Caco-2 (cell line): ENCODE data around the gene PROKR1. TPM values are rescaled to one million over a fixed set of nuclear protein-coding genes. Genes with fewer than 3 reads are reported as not detected.

Source experiments
- BruUV-seq: library from RNA; stranded (reverse); fragments of 400-500 nt; replicated peaks from 2 replicates; lab custom pipeline; 2021; lab: Mats Ljungman, UMichigan
- CTCF ChIA-PET: fragments of 300-600 bp; sonication (Branson Sonifier 250); formaldehyde crosslinking; loops from one replicate; lab custom pipeline; 2022; ENCODE audit warnings: antibody characterized with exemption; lab: Charles Lee
- POLR2A ChIA-PET: fragments of 300-600 bp; sonication (Branson Sonifier 250); formaldehyde crosslinking; loops from one replicate; lab custom pipeline; 2022; ENCODE audit warnings: antibody characterized with exemption; lab: Charles Lee
- DNase-seq, 2 experiments: peaks; one replicate each; pipeline versions ENCODE4 v3.0.0 to v3.0.0-alpha.2; 2020 to 2022
- H3K27me3 ChIP-seq: replicated peaks from 2 replicates; pipeline ENCODE4 v1.6.0; 2011; ENCODE audit warnings: low read length; ENCODE audit not compliant: control insufficient read depth, insufficient read depth
- H3K36me3 ChIP-seq: 2 replicates; pipeline ENCODE4 v1.5.1; 2011; ENCODE audit warnings: low read length; ENCODE audit not compliant: control insufficient read depth, insufficient read depth
- H3K4me1 ChIP-seq: fragments of 250-450 bp; sonication (Bioruptor Pico); 2 replicates; pipeline ENCODE4 v1.5.1; 2020; ENCODE audit warnings: mild to moderate bottlenecking
- H3K4me3 ChIP-seq: 2 replicates; pipeline ENCODE4 v1.5.1; 2011; ENCODE audit warnings: low read depth, mild to moderate bottlenecking, control low read depth, low read length
- H3K9me3 ChIP-seq: fragments of 250-450 bp; sonication (Bioruptor Pico); 2 replicates; pipeline ENCODE4 v1.5.1; 2020; ENCODE audit warnings: mild to moderate bottlenecking, moderate library complexity
- H3K27ac Mint-ChIP-seq: one replicate; pipeline ENCODE4 v1.8.0; 2022; ENCODE audit warnings: mixed read lengths; ENCODE audit not compliant: unreplicated experiment
- H3K27me3 Mint-ChIP-seq: one replicate; pipeline ENCODE4 v1.8.0; 2022; ENCODE audit warnings: mixed read lengths; ENCODE audit not compliant: insufficient read depth, unreplicated experiment
- H3K36me3 Mint-ChIP-seq: one replicate; pipeline ENCODE4 v1.8.0; 2022; ENCODE audit warnings: mild to moderate bottlenecking, mixed read lengths; ENCODE audit not compliant: insufficient read depth, unreplicated experiment
- H3K4me1 Mint-ChIP-seq: one replicate; pipeline ENCODE4 v1.8.0; 2022; ENCODE audit warnings: low read depth, mixed read lengths; ENCODE audit not compliant: unreplicated experiment
- H3K4me3 Mint-ChIP-seq: one replicate; pipeline ENCODE4 v1.8.0; 2022; ENCODE audit warnings: mild to moderate bottlenecking, moderate library complexity, mixed read lengths; ENCODE audit not compliant: unreplicated experiment
- H3K9me3 Mint-ChIP-seq: one replicate; pipeline ENCODE4 v1.8.0; 2022; ENCODE audit warnings: mixed read lengths; ENCODE audit not compliant: unreplicated experiment
- intact Hi-C: fragments of 100-400 bp; cut with micrococcal nuclease; formaldehyde crosslinking; loops from one replicate; pipeline ENCODE4 v1.10.0; 2022; ENCODE audit not compliant: unreplicated experiment
- total RNA-seq: library from RNA; stranded (reverse); gene quantifications from 2 replicates; pipeline ENCODE4 v1.2.3, GENCODE V29; 2022
- TF ChIP-seq, protein P1 (sequence below), 2 experiments: fragments of 200-600 bp in 1 of 2; IDR thresholded peaks; 1 replicate in 1 of 2; 2 replicates in 1 of 2; pipeline versions ENCODE4 v1.5.1 to v1.8.0; 2011 to 2022; ENCODE audit warnings: antibody characterized with exemption in 1 of 2, control low read depth in 1 of 2, inconsistent platforms in 1 of 2, low read depth in 1 of 2, low read length in 1 of 2, mild to moderate bottlenecking in 1 of 2, moderate library complexity in 1 of 2; ENCODE audit not compliant: insufficient read depth in 1 of 2, severe bottlenecking in 1 of 2, unreplicated experiment in 1 of 2

PROKR1 gene
- total RNA-seq, 1 experiment from 2014 or later: 0.09 TPM

DNA sequence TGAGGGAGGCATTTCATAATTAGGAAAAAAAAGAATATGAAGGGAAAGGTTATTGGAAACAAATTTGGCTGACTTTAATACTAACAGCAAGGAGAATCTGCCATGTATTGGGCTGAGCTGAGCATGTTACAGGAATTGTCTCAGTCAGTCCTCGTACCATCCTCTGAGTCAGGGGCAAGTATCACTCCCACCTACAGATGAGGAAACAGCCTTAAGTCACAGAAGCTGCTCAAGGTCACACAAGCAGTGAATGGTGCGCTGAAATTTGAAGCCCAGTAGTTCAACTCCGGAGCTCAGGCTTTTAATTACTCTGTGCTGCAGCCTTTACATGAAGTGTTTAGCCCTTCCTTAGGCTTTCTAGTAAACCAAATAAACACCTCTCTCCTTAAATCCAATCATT is 17.3 kb downstream of the PROKR1 start:
- no peak for DNase-seq
- no TSS peak for BruUV-seq
- H3K4me1 Mint-ChIP-seq: no peaks in the 10 kb centered on the region
- Histone ChIP-seq H3K27me3 (no peaks in the 10 kb centered on the region; the same call in 1 of the 2 replicates), H3K4me1 (no peaks in the 10 kb centered on the region), H3K9me3 (no peaks in the 10 kb centered on the region), H3K4me3 (no peak overlapping the region), H3K36me3 (no peaks in the 10 kb centered on the region)
- intact Hi-C loops: no loop called here
- H3K9me3 Mint-ChIP-seq: no peaks in the 10 kb centered on the region
- CTCF ChIA-PET: no interaction called here
- H3K4me3 Mint-ChIP-seq: no peak overlapping the region
- no peak overlapping the region for H3K27ac Mint-ChIP-seq
- no peaks in the 10 kb centered on the region for H3K36me3 Mint-ChIP-seq
- TF ChIP-seq, protein P1, sequence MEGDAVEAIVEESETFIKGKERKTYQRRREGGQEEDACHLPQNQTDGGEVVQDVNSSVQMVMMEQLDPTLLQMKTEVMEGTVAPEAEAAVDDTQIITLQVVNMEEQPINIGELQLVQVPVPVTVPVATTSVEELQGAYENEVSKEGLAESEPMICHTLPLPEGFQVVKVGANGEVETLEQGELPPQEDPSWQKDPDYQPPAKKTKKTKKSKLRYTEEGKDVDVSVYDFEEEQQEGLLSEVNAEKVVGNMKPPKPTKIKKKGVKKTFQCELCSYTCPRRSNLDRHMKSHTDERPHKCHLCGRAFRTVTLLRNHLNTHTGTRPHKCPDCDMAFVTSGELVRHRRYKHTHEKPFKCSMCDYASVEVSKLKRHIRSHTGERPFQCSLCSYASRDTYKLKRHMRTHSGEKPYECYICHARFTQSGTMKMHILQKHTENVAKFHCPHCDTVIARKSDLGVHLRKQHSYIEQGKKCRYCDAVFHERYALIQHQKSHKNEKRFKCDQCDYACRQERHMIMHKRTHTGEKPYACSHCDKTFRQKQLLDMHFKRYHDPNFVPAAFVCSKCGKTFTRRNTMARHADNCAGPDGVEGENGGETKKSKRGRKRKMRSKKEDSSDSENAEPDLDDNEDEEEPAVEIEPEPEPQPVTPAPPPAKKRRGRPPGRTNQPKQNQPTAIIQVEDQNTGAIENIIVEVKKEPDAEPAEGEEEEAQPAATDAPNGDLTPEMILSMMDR (IDR thresholded peaks at IDR 0.05; ENCODE audit: insufficient read depth in 1 of 2, low read depth in 1 of 2, low read length in 1 of 2, severe bottlenecking in 1 of 2, unreplicated experiment in 1 of 2): no peak
- peaks cover 27% of the 10 kb centered on the region for H3K27me3 Mint-ChIP-seq
- POLR2A ChIA-PET: no interaction called here

DNA sequence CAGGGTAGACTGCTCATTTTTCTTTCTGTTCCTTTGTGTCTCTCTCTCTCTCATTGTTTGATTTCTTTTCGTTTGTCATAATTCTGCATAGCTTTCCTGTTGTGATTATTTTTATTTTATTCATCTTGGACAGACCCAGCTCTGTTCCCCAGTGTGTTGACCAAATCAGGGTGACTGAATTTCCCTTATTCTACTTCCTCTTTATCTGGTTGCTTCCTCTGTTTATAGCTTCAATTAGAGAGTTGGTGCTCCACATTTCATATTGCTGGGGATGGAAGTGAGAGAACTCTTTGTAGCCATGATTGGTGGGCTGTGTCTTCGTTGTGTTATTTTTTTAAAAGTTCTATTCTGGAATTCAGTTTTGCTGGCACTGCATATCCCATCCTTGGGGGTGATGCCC is 19.1 kb downstream of the PROKR1 start:
- Mint-ChIP-seq H3K27ac (no peak overlapping the region), H3K27me3 (peaks cover 21% of the 10 kb centered on the region), H3K36me3 (no peaks in the 10 kb centered on the region), H3K4me3 (no peak overlapping the region), H3K4me1 (no peaks in the 10 kb centered on the region), H3K9me3 (no peaks in the 10 kb centered on the region)
- ChIA-PET POLR2A (no interaction called here), CTCF (no interaction called here)
- no TSS peak for BruUV-seq
- no peak for DNase-seq
- Histone ChIP-seq H3K4me1 (no peaks in the 10 kb centered on the region), H3K9me3 (no peaks in the 10 kb centered on the region), H3K36me3 (no peaks in the 10 kb centered on the region), H3K4me3 (no peak overlapping the region), H3K27me3 (no peaks in the 10 kb centered on the region)
- TF ChIP-seq, protein P1 (IDR thresholded peaks at IDR 0.05; ENCODE audit: insufficient read depth in 1 of 2, low read depth in 1 of 2, low read length in 1 of 2, severe bottlenecking in 1 of 2, unreplicated experiment in 1 of 2): no peak
- intact Hi-C loops: no loop called here

DNA sequence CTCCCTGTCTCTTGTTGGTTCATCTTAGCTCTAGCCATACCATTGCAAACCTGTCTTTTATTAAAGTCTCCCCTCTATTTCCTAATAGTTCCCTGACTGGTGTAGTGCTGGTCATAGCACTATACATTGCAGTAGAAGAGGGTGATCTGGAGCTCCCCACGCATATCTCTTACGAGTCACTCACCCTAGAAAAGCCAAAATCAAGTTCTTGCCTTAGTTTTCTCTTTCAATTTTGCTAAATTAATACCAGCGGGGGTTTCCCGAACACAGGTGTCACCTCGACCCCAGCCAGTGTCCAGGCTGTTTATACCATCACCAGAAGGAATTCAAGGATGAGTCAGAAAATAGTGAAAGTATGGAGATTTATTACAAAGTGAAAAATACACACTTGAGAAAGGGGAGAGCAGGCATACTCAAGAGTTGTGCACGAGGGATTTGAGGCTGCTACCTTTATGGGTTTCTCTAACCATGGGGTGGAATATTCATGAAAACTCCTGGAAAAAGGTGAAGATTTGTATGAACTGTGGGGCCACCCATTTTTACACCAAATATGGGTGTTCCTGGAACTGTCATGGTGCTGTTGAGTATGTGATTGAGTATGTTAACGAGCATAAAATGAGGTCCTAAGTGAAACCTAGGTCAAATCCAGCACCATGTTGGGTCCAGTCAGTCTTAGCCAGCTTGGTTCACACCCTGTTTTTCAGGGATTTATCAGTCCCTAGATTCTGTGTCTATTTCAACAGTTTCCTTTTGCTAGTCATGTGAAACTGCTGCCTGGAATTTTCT is 20.2 kb downstream of the PROKR1 start:
- H3K36me3 ChIP-seq: no peaks in the 10 kb centered on the region
- ChIA-PET CTCF (no interaction called here), POLR2A (no interaction called here)
- intact Hi-C loops: no loop called here
- no peak for DNase-seq
- H3K9me3 Mint-ChIP-seq: no peaks in the 10 kb centered on the region
- H3K4me1 ChIP-seq: no peaks in the 10 kb centered on the region
- H3K27ac Mint-ChIP-seq: no peak overlapping the region
- H3K36me3 Mint-ChIP-seq: no peaks in the 10 kb centered on the region
- H3K27me3 Mint-ChIP-seq: peaks cover 19% of the 10 kb centered on the region
- H3K4me3 Mint-ChIP-seq: no peak overlapping the region
- H3K4me1 Mint-ChIP-seq: no peaks in the 10 kb centered on the region
- H3K4me3 ChIP-seq: no peak overlapping the region
- H3K9me3 ChIP-seq: no peaks in the 10 kb centered on the region
- TF ChIP-seq, protein P1 (IDR thresholded peaks at IDR 0.05; ENCODE audit: insufficient read depth in 1 of 2, low read depth in 1 of 2, low read length in 1 of 2, severe bottlenecking in 1 of 2, unreplicated experiment in 1 of 2): no peak
- no TSS peak for BruUV-seq
- no peaks in the 10 kb centered on the region for H3K27me3 ChIP-seq
